HEK293 (cell line): ENCODE data around the gene GUCA1A.

ENCODE experiments used
- CTCF ChIA-PET: fragments of 350-600 bp; formaldehyde crosslinking; extraction: SDS; loops from one replicate; lab custom pipeline; 2021; ENCODE audit warnings: antibody characterized with exemption; lab: Yijun Ruan, JAX
- POLR2A ChIA-PET: fragments of 300-600 bp; formaldehyde crosslinking; extraction: SDS; loops from one replicate; lab custom pipeline; 2020; ENCODE audit warnings: antibody characterized with exemption, inconsistent platforms; lab: Yijun Ruan, JAX
- H3K27ac ChIP-seq: fragments of 200-500 bp; sonication (Bioruptor generic); 2 replicates; pipeline ENCODE4 v1.5.1; 2014; ENCODE audit warnings: low read depth, low read length, control low read depth, inconsistent platforms; ENCODE audit errors: extremely low read depth
- H3K36me3 ChIP-seq, 2 experiments: fragments of 200-500 bp in 1 of 2; sonication (Bioruptor generic) in 1 of 2; 1 replicate in 1 of 2; 2 replicates in 1 of 2; pipeline ENCODE4 v1.5.1; 2014 to 2017; ENCODE audit warnings: inconsistent platforms in 2 of 2, low read length in 2 of 2; ENCODE audit not compliant: control insufficient read depth in 2 of 2, insufficient read depth in 1 of 2
- H3K4me1 ChIP-seq: fragments of 200-500 bp; sonication (Bioruptor generic); 2 replicates; pipeline ENCODE4 v1.5.1; 2014; ENCODE audit warnings: mild to moderate bottlenecking, low read length, inconsistent platforms; ENCODE audit not compliant: control insufficient read depth, insufficient read depth
- H3K4me3 ChIP-seq: 2 replicates; pipeline ENCODE4 v1.5.1; 2011; ENCODE audit warnings: low read depth, mild to moderate bottlenecking, control low read depth, low read length, moderate library complexity
- H3K9me3 ChIP-seq: fragments of 200-500 bp; sonication (Bioruptor generic); 2 replicates; pipeline ENCODE4 v1.5.1; 2014; ENCODE audit warnings: low read depth, low read length, inconsistent platforms; ENCODE audit not compliant: control insufficient read depth, insufficient read depth
- CTCF ChIP-seq: fragments of 450-650 bp; formaldehyde crosslinking; IDR thresholded peaks from 2 replicates; pipeline ENCODE4 v1.5.1; 2016; ENCODE audit warnings: missing biosample characterization, missing genetic modification characterization
- HOXA7 ChIP-seq: sonication (generic); formaldehyde crosslinking; IDR thresholded peaks from 2 replicates; pipeline ENCODE4 v1.8.1; 2022; ENCODE audit warnings: missing genetic modification reagents, borderline replicate concordance
- KLF7 ChIP-seq: fragments of 450-650 bp; formaldehyde crosslinking; IDR thresholded peaks from 2 replicates; pipeline ENCODE4 v1.5.1; 2016; ENCODE audit warnings: missing biosample characterization, missing genetic modification characterization, borderline replicate concordance
- MYNN ChIP-seq: fragments of 450-650 bp; formaldehyde crosslinking; IDR thresholded peaks from 2 replicates; pipeline ENCODE4 v1.5.1; 2016; ENCODE audit warnings: missing biosample characterization, missing genetic modification characterization, borderline replicate concordance
- SP3 ChIP-seq: fragments of 450-650 bp; formaldehyde crosslinking; IDR thresholded peaks from 2 replicates; pipeline ENCODE4 v1.5.1; 2016; ENCODE audit warnings: missing biosample characterization, missing genetic modification characterization
- SP7 ChIP-seq: fragments of 450-650 bp; formaldehyde crosslinking; IDR thresholded peaks from 2 replicates; pipeline ENCODE4 v1.5.1; 2016; ENCODE audit warnings: missing biosample characterization, missing genetic modification characterization
- ZFHX2 ChIP-seq: fragments of 450-650 bp; formaldehyde crosslinking; conservative IDR thresholded peaks from 2 replicates; pipeline ENCODE4 v1.5.1; 2016; ENCODE audit warnings: missing biosample characterization, missing genetic modification characterization
- ZNF155 ChIP-seq: fragments of 450-650 bp; formaldehyde crosslinking; IDR thresholded peaks from 2 replicates; pipeline ENCODE4 v1.5.1; 2016; ENCODE audit warnings: missing biosample characterization, missing genetic modification characterization
- ZNF175 ChIP-seq: fragments of 450-650 bp; formaldehyde crosslinking; IDR thresholded peaks from 2 replicates; pipeline ENCODE4 v1.5.1; 2016; ENCODE audit warnings: missing biosample characterization, missing genetic modification characterization
- ZNF23 ChIP-seq: fragments of 450-650 bp; formaldehyde crosslinking; IDR thresholded peaks from 2 replicates; pipeline ENCODE4 v1.5.1; 2016; ENCODE audit warnings: missing biosample characterization, missing genetic modification characterization, borderline replicate concordance
- ZNF266 ChIP-seq: fragments of 450-650 bp; formaldehyde crosslinking; IDR thresholded peaks from 2 replicates; pipeline ENCODE4 v1.5.1; 2016; ENCODE audit warnings: missing biosample characterization, missing genetic modification characterization, low read depth
- ZNF341 ChIP-seq: fragments of 450-650 bp; formaldehyde crosslinking; IDR thresholded peaks from 2 replicates; pipeline ENCODE4; 2016; ENCODE audit warnings: low read depth, missing biosample characterization, missing genetic modification characterization
- ZNF510 ChIP-seq: fragments of 450-650 bp; formaldehyde crosslinking; IDR thresholded peaks from 2 replicates; pipeline ENCODE4 v1.5.1; 2018; ENCODE audit warnings: mild to moderate bottlenecking, missing genetic modification characterization, missing biosample characterization; ENCODE audit not compliant: insufficient replicate concordance
- ZNF518A ChIP-seq: fragments of 450-650 bp; formaldehyde crosslinking; conservative IDR thresholded peaks from 2 replicates; pipeline ENCODE4 v1.5.1; 2016; ENCODE audit warnings: low read depth, missing biosample characterization, missing genetic modification characterization
- ZNF549 ChIP-seq: fragments of 450-650 bp; IDR thresholded peaks from 2 replicates; pipeline ENCODE4 v1.5.1; 2018; ENCODE audit warnings: missing biosample characterization, missing genetic modification characterization, mild to moderate bottlenecking, inconsistent platforms, moderate library complexity
- ZNF558 ChIP-seq: fragments of 450-650 bp; formaldehyde crosslinking; IDR thresholded peaks from 2 replicates; pipeline ENCODE4 v1.5.1; 2016; ENCODE audit warnings: missing biosample characterization, missing genetic modification characterization
- ZNF561 ChIP-seq: fragments of 450-650 bp; IDR thresholded peaks from 2 replicates; pipeline ENCODE4 v1.5.1; 2018; ENCODE audit warnings: missing biosample characterization, missing genetic modification characterization, borderline replicate concordance
- ZNF610 ChIP-seq: fragments of 450-650 bp; formaldehyde crosslinking; IDR thresholded peaks from 2 replicates; pipeline ENCODE4 v1.5.1; 2016; ENCODE audit warnings: missing biosample characterization, missing genetic modification characterization, borderline replicate concordance
- ZNF660 ChIP-seq: fragments of 450-650 bp; IDR thresholded peaks from 2 replicates; pipeline ENCODE4 v1.5.1; 2018; ENCODE audit warnings: missing biosample characterization, mild to moderate bottlenecking, missing genetic modification characterization
- ZNF777 ChIP-seq: fragments of 450-650 bp; formaldehyde crosslinking; IDR thresholded peaks from 2 replicates; pipeline ENCODE4 v1.5.1; 2017; ENCODE audit warnings: missing biosample characterization, missing genetic modification characterization, borderline replicate concordance
- ZNF830 ChIP-seq: fragments of 450-650 bp; IDR thresholded peaks from 2 replicates; pipeline ENCODE4 v1.5.0; 2018; ENCODE audit warnings: missing biosample characterization, missing genetic modification characterization, low read depth, mild to moderate bottlenecking, moderate library complexity
- ZSCAN4 ChIP-seq: fragments of 450-650 bp; formaldehyde crosslinking; IDR thresholded peaks from 2 replicates; pipeline ENCODE4 v1.5.1; 2017; ENCODE audit warnings: missing biosample characterization, missing genetic modification characterization
- TF ChIP-seq, protein P1 (sequence below): fragments of 450-650 bp; formaldehyde crosslinking; IDR thresholded peaks from 2 replicates; pipeline ENCODE4 v1.5.1; 2016; ENCODE audit warnings: missing biosample characterization, missing genetic modification characterization

GUCA1A gene

DNA sequence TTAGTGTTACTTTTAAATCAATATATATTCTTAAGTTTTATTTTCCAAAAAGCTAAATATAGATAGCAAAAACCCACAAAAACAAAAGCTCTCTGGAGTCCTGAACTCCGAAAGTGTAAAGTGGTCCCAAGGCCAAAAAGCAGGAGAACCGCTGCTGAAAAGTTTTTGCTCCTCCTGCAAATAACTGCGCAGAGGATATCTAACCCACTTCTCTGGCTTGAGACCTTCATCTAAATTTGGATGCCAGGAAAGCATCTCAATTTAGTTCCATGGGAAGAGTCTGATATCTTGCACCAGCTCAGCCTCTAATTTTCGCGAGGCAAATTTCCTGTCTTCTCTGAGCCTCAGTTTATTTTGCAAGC lies 44.0 kb downstream of the GUCA1A start:
- peak overlapping the region; percentile 60 for H3K4me3 ChIP-seq
- POLR2A ChIA-PET, result interaction anchor here (0.7 to 1.9 kb wide), 4 partner anchors 9 to 662 kb away, joined by 3 to 5 read pairs (median 4); partner anchors contain the start of genes RPL7L1 and UBR2
- peak overlapping the region; percentile 79 for H3K27ac ChIP-seq
- peaks cover 20 to 21% of the 10 kb centered on the region in 2 experiments for H3K36me3 ChIP-seq
- no peak for TF ChIP-seq CTCF (tag by site-specific recombination)
- TF ChIP-seq, protein P1, sequence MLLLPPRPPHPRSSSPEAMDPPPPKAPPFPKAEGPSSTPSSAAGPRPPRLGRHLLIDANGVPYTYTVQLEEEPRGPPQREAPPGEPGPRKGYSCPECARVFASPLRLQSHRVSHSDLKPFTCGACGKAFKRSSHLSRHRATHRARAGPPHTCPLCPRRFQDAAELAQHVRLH (tag by site-specific recombination), result no peak
- H3K9me3 ChIP-seq, result no peaks in the 10 kb centered on the region
- peaks cover 3% of the 10 kb centered on the region; the same call in 1 of the 2 replicates for H3K4me1 ChIP-seq
- CTCF ChIA-PET, result interaction anchor here (0.6 to 5.3 kb wide), 16 partner anchors 9 to 445 kb away, joined by 3 to 58 read pairs (median 5); partner anchors contain the start of gene TOMM6

GRCh38 chr6:42217519-42218367 lies 44.6 kb downstream of the GUCA1A start, which contains the start of gene MRPS10:
Gene MRPS10 (minus strand): TSS chr6:42217861. CDS start chr6:42217849, 12 bp downstream.
- Histone ChIP-seq H3K4me1 (peaks cover 3% of the 10 kb centered on the region; the same call in 1 of the 2 replicates), H3K9me3 (no peaks in the 10 kb centered on the region), H3K36me3 (peaks cover 15% of the 10 kb centered on the region in 2 experiments), H3K4me3 (peak within 1 kb of the TSS; percentile 60), H3K27ac (peak within 1 kb of the TSS; percentile 79)
- POLR2A ChIA-PET, result interaction anchor here (0.7 to 1.9 kb wide), 4 partner anchors 8 to 662 kb away, joined by 3 to 5 read pairs (median 4); partner anchors contain the start of genes RPL7L1 and UBR2
- CTCF ChIA-PET, result interaction anchor here (0.6 to 5.3 kb wide), 18 partner anchors 9 to 444 kb away, joined by 3 to 58 read pairs (median 4); partner anchors contain the start of genes BYSL, MED20 and TOMM6
- TF ChIP-seq SP7 (peak; percentile 46; the same call in 1 of the 2 replicates), SP3 (tag by site-specific recombination) (peak; percentile 67), ZNF549 (no peak), ZNF561 (tag by site-specific recombination) (no peak; the same call in 1 of the 2 replicates), ZNF830 (no peak), ZNF518A (tag by site-specific recombination) (peak; percentile 99), ZNF610 (tag by site-specific recombination) (peak; percentile 28; the same call in 1 of the 2 replicates), ZNF23 (tag by site-specific recombination) (no peak), KLF7 (tag by site-specific recombination) (no peak), MYNN (tag by site-specific recombination) (no peak), ZFHX2 (0 out of 2 replicates have a peak, but pooled peaks have one; percentile 6), ZNF510 (tag by site-specific recombination) (no peak), ZNF175 (tag by site-specific recombination) (no peak), ZNF341 (tag by site-specific recombination) (peak; percentile 8; the same call in 1 of the 2 replicates), ZNF266 (tag by site-specific recombination) (no peak), ZNF777 (tag by site-specific recombination) (no peak), HOXA7 (CRISPR knock-in tag) (no peak), ZSCAN4 (tag by site-specific recombination) (peak; percentile 17; the same call in 1 of the 2 replicates), ZNF558 (peak; percentile 67; the same call in 1 of the 2 replicates), ZNF660 (peak; percentile 93; the same call in 1 of the 2 replicates), ZNF155 (no peak)
- TF ChIP-seq, protein P1 (tag by site-specific recombination), result peak; percentile 87
